Ovary (tissue), 3 donors: ENCODE data around the gene GPR135.

Experiments used
- CTCF ChIP-seq, 3 donors: fragments of 450-650 bp in 2 of 3; fragments of 200-600 bp in 1 of 3; IDR thresholded peaks; one replicate each; pipeline versions ENCODE4 v1.5.1 to v1.8.0; 2016 to 2022; ENCODE audit warnings: antibody characterized with exemption in 3 of 3, mild to moderate bottlenecking in 1 of 3
- EP300 ChIP-seq: sonication (generic); formaldehyde crosslinking; IDR thresholded peaks from one replicate; pipeline ENCODE4 v1.6.1; 2017; ENCODE audit warnings: antibody characterized with exemption
- POLR2A ChIP-seq: fragments of 450-650 bp; IDR thresholded peaks from one replicate; pipeline ENCODE4 v1.6.1; 2017; ENCODE audit warnings: antibody characterized with exemption, mild to moderate bottlenecking, moderate library complexity
- donor health status: DM: no; HTN: no; CAD: no.

DNA sequence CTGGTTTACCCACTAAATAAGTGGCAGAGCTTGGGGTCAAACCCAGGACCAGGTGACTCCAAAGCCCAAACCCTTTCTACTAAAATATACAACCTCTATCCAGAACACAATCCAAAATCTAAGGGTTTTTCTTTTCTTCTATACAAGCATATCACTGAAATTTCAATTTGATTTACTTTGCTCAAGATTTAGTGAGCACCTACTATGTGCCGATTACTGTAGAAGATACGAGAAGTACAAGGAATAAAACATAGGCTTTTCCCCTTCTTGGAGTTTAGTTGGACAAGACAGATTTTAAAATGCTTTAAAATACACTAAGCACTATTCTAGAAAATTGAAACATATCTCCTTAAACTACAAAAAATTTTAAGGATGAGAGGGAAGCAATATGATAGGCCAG is 16.2 kb upstream of the GPR135 start:
- TF ChIP-seq CTCF (IDR thresholded peaks at IDR 0.05) (no peak), POLR2A (no peak), EP300 (no peak)
